Lower lobe of right lung (tissue), 2 donors: ENCODE data around the gene EGR2. TPM values are rescaled to one million over a fixed set of nuclear protein-coding genes. Genes with fewer than 3 reads are reported as not detected.

ENCODE experiments used
- ATAC-seq, 2 donors: fragments of 200-7000 bp; cut with Tn5 transposase; one replicate each; pipeline ENCODE4 v1.9.1; 2020 to 2022; ENCODE audit warnings: mild to moderate bottlenecking in 2 of 2, moderate library complexity in 2 of 2
- DNase-seq: peaks from one replicate; pipeline ENCODE4 v3.0.0-alpha.2; 2020
- H3K27ac ChIP-seq: fragments of 200-600 bp; one replicate; pipeline ENCODE4 v1.8.0; 2022
- H3K27me3 ChIP-seq: fragments of 200-600 bp; one replicate; pipeline ENCODE4 v1.8.0; 2022; ENCODE audit warnings: low read depth
- H3K36me3 ChIP-seq: fragments of 200-600 bp; one replicate; pipeline ENCODE4 v1.8.0; 2022; ENCODE audit warnings: mild to moderate bottlenecking
- H3K4me1 ChIP-seq: fragments of 200-600 bp; one replicate; pipeline ENCODE4 v1.8.0; 2022
- H3K4me3 ChIP-seq: fragments of 200-600 bp; one replicate; pipeline ENCODE4 v1.8.0; 2022; ENCODE audit warnings: mild to moderate bottlenecking
- H3K9me3 ChIP-seq: fragments of 200-600 bp; one replicate; pipeline ENCODE4 v1.8.0; 2022
- CTCF ChIP-seq: fragments of 200-600 bp; IDR thresholded peaks from one replicate; pipeline ENCODE4 v1.8.0; 2022; ENCODE audit warnings: antibody characterized with exemption, mild to moderate bottlenecking
- intact Hi-C: fragments of 100-400 bp; cut with DNase I; formaldehyde crosslinking; loops from one replicate; pipeline ENCODE4 v1.11.0; 2022
- total RNA-seq: library from RNA; stranded (reverse); fragmentation: NEBNext Ultra II Directional; extraction: Animal tissue kit (Norgen Biotek cat#: 25700); gene quantifications from one replicate; pipeline ENCODE4 v1.2.1, GENCODE V29; 2021
- donor health status: DM: no; HTN: yes; CAD: no; lungs with severe emphysema.

The EGR2 gene
- total RNA-seq, 1 donor from 2014 or later = 45.6 TPM

GRCh38 chr10:62811159-62811875 is 4.8 kb downstream of the EGR2 start:
- intact Hi-C loops = no loop called here
- H3K27ac ChIP-seq = no peak overlapping the region
- TF ChIP-seq CTCF = no peak
- H3K36me3 ChIP-seq = peaks cover 12% of the 10 kb centered on the region
- H3K27me3 ChIP-seq = peaks cover 29% of the 10 kb centered on the region
- DNase-seq (no peak), ATAC-seq (no peak)
- H3K9me3 ChIP-seq = no peaks in the 10 kb centered on the region
- H3K4me3 ChIP-seq = no peak overlapping the region
- H3K4me1 ChIP-seq = peaks cover 39% of the 10 kb centered on the region

- no peak overlapping the region for H3K27ac ChIP-seq
- peaks cover 39% of the 10 kb centered on the region for H3K4me1 ChIP-seq
- intact Hi-C loops = no loop called here
These were observed 5.8 kb downstream of the EGR2 start for GRCh38 chr10:62810156-62810902.

GRCh38 chr10:62806251-62806650 is 9.9 kb downstream of the EGR2 start:
- intact Hi-C loops = no loop called here
- ATAC-seq (no peak), DNase-seq (no peak)
- TF ChIP-seq CTCF = no peak
- H3K4me3 ChIP-seq = peak overlapping the region; percentile 74
- H3K27me3 ChIP-seq = no peaks in the 10 kb centered on the region
- H3K36me3 ChIP-seq = peaks cover 12% of the 10 kb centered on the region
- H3K9me3 ChIP-seq = no peaks in the 10 kb centered on the region
- peaks cover 43% of the 10 kb centered on the region for H3K4me1 ChIP-seq
- H3K27ac ChIP-seq = no peak overlapping the region

More at GRCh38 chr10:62810156-62810902, 5.8 kb downstream of the EGR2 start:
- DNase-seq (no peak), ATAC-seq (no peak)
- no peaks in the 10 kb centered on the region for H3K9me3 ChIP-seq
- no peak overlapping the region for H3K4me3 ChIP-seq
- TF ChIP-seq CTCF = no peak
- peaks cover 12% of the 10 kb centered on the region for H3K36me3 ChIP-seq
- peaks cover 24% of the 10 kb centered on the region for H3K27me3 ChIP-seq

GRCh38 chr10:62805231-62806099 is 10.7 kb downstream of the EGR2 start:
- H3K4me3 ChIP-seq = peak overlapping the region; percentile 74
- no peak for TF ChIP-seq CTCF
- ATAC-seq = peak; percentile 34 to 36
- peak overlapping the region; percentile 93 for H3K27ac ChIP-seq
- DNase-seq = peak; percentile 71
- intact Hi-C loops = no loop called here
- H3K4me1 ChIP-seq = peaks cover 43% of the 10 kb centered on the region
- no peaks in the 10 kb centered on the region for H3K27me3 ChIP-seq
- peaks cover 12% of the 10 kb centered on the region for H3K36me3 ChIP-seq
- no peaks in the 10 kb centered on the region for H3K9me3 ChIP-seq
